NB4 (cell line): Measurements from ENCODE around the gene ADGRE1.

Source experiments
- CTCF ChIP-seq: IDR thresholded peaks from one replicate; pipeline ENCODE4 v1.5.1; 2012; ENCODE audit warnings: low read depth, low read length
- POLR2A ChIP-seq: IDR thresholded peaks from 2 replicates; pipeline ENCODE4 v1.6.1; 2011; ENCODE audit warnings: mild to moderate bottlenecking; ENCODE audit not compliant: insufficient read length; ENCODE audit errors: extremely low read depth

- TF ChIP-seq CTCF (no peak), POLR2A (no peak)
Measured at GRCh38 chr19:6906559-6907060, 19.2 kb downstream of the ADGRE1 start.
